Fibroblast of villous mesenchyme (primary cell): ENCODE measurements around the gene GRID2IP. TPM values are rescaled to one million over a fixed set of nuclear protein-coding genes. Genes with fewer than 3 reads are reported as not detected.
"Not testable (repeated sequence)": the region's sequence is repeated elsewhere in the genome, so short reads cannot be mapped to it uniquely, and the experiment has no call there.

ENCODE experiments used
- DNase-seq: peaks from one replicate; pipeline ENCODE4 v3.0.0-alpha.2; 2010; ENCODE audit warnings: low read depth
- H3K4me3 ChIP-seq: 2 replicates; pipeline ENCODE4 v1.5.1; 2011; ENCODE audit warnings: low read depth, mild to moderate bottlenecking, low read length
- CTCF ChIP-seq: IDR thresholded peaks from 2 replicates; pipeline ENCODE4 v1.5.1; 2012; ENCODE audit warnings: low read depth, mild to moderate bottlenecking, low read length; ENCODE audit not compliant: insufficient read depth
- total RNA-seq: library from RNA; depleted of rRNA; stranded (reverse); fragments of >200 nt; gene quantifications from 2 replicates; pipeline ENCODE4 v1.2.3, GENCODE V29; 2012

Gene GRID2IP
- total RNA-seq, 1 donor: not detected

GRCh38 chr7:6579446-6579845 lies 28.2 kb upstream of the GRID2IP start:
- peak; percentile 7 for DNase-seq
- no peak overlapping the region for H3K4me3 ChIP-seq
- no peak for TF ChIP-seq CTCF

GRCh38 chr7:6578114-6579084 lies 27.1 kb upstream of the GRID2IP start:
- no peak for TF ChIP-seq CTCF
- peak overlapping the region; percentile 84 for H3K4me3 ChIP-seq
- peak; percentile 17 for DNase-seq

- peak within 1 kb of the TSS; percentile 84 for H3K4me3 ChIP-seq
- DNase-seq: peak; percentile 86
- no peak for TF ChIP-seq CTCF
Observed at GRCh38 chr7:6577369-6578113, 26.3 kb upstream of the GRID2IP start, which contains the start of gene ZDHHC4. TSS of gene ZDHHC4 (plus strand) at chr7:6577454. CDS start at chr7:6580562, 3,108 bp downstream.

- H3K4me3 ChIP-seq: peak overlapping the region; percentile 84
- not testable (repeated sequence) for DNase-seq
Observed at GRCh38 chr7:6576867-6577368, 25.7 kb upstream of the GRID2IP start.

- DNase-seq: no peak
- peak overlapping the region; percentile 84 for H3K4me3 ChIP-seq
- no peak for TF ChIP-seq CTCF
Observed at GRCh38 chr7:6576024-6576866, 25.0 kb upstream of the GRID2IP start.

GRCh38 chr7:6575281-6576023 lies 24.2 kb upstream of the GRID2IP start:
- no peak for TF ChIP-seq CTCF
- no peak for DNase-seq
- no peak overlapping the region for H3K4me3 ChIP-seq
